PC-3 (cell line): ENCODE measurements around the gene ENOX2. TPM values are rescaled to one million over a fixed set of nuclear protein-coding genes. Genes with fewer than 3 reads are reported as not detected.

Experiments
- ATAC-seq: fragments of 200-7000 bp; cut with Tn5 transposase; 2 replicates; pipeline ENCODE4 v1.9.1; 2020; ENCODE audit warnings: mild to moderate bottlenecking, moderate library complexity
- BruUV-seq: library from RNA; stranded (reverse); fragments of 400-500 nt; replicated peaks from 2 replicates; lab custom pipeline; 2021; lab: Mats Ljungman, UMichigan
- CTCF ChIA-PET: fragments of 300-600 bp; sonication (Branson Sonifier 250); formaldehyde crosslinking; loops from one replicate; lab custom pipeline; 2022; ENCODE audit warnings: antibody characterized with exemption; lab: Charles Lee
- POLR2A ChIA-PET: fragments of 300-600 bp; sonication (Branson Sonifier 250); formaldehyde crosslinking; loops from one replicate; lab custom pipeline; 2022; ENCODE audit warnings: antibody characterized with exemption; ENCODE audit not compliant: unreplicated experiment; lab: Charles Lee
- DNase-seq: peaks from one replicate; pipeline ENCODE4 v3.0.0-alpha.2; 2015
- H2AFZ ChIP-seq: fragments of 300-600 bp; sonication (generic); 2 replicates; pipeline ENCODE4 v1.6.0; 2016; ENCODE audit warnings: antibody characterized with exemption, low read length
- H3F3A ChIP-seq: fragments of 300-600 bp; sonication (generic); one replicate; pipeline ENCODE4 v1.6.0; 2017; ENCODE audit warnings: antibody characterized with exemption, low read length, control low read depth, mild to moderate bottlenecking; ENCODE audit not compliant: unreplicated experiment
- H3K27ac ChIP-seq: fragments of 300-600 bp; sonication (generic); 2 replicates; pipeline ENCODE4 v1.5.1; 2016; ENCODE audit warnings: mild to moderate bottlenecking, low read length
- H3K27me3 ChIP-seq: fragments of 300-600 bp; sonication (generic); 2 replicates; pipeline ENCODE4 v1.6.1; 2016; ENCODE audit warnings: low read length, mixed read lengths
- H3K36me3 ChIP-seq: fragments of 300-600 bp; sonication (generic); 2 replicates; pipeline ENCODE4 v1.6.1; 2016; ENCODE audit warnings: low read depth, mixed run types, low read length, mixed read lengths
- H3K4me1 ChIP-seq: fragments of 300-600 bp; sonication (generic); 2 replicates; pipeline ENCODE4 v1.5.1; 2016; ENCODE audit warnings: low read length; ENCODE audit not compliant: insufficient read depth
- H3K4me2 ChIP-seq: fragments of 300-600 bp; sonication (generic); 2 replicates; pipeline ENCODE4 v1.6.0; 2016; ENCODE audit warnings: low read length
- H3K4me3 ChIP-seq: fragments of 300-600 bp; sonication (generic); 2 replicates; pipeline ENCODE4 v1.5.1; 2016; ENCODE audit warnings: mild to moderate bottlenecking, low read length, mixed read lengths
- H3K79me2 ChIP-seq: fragments of 300-600 bp; sonication (generic); 2 replicates; pipeline ENCODE4 v1.6.1; 2017; ENCODE audit warnings: low read length, mixed read lengths
- H3K9ac ChIP-seq: fragments of 300-600 bp; sonication (generic); 2 replicates; pipeline ENCODE4 v1.6.0; 2016; ENCODE audit warnings: mild to moderate bottlenecking, low read length
- H3K9me2 ChIP-seq: fragments of 300-600 bp; sonication (generic); replicated peaks from 2 replicates; pipeline ENCODE4 v1.6.1; 2016; ENCODE audit warnings: mixed run types, low read length, mixed read lengths
- H3K9me3 ChIP-seq: fragments of 300-600 bp; sonication (generic); 2 replicates; pipeline ENCODE4 v1.6.1; 2016; ENCODE audit warnings: low read length, mixed read lengths
- H4K20me1 ChIP-seq: fragments of 300-600 bp; sonication (generic); 2 replicates; pipeline ENCODE4 v1.6.1; 2016; ENCODE audit warnings: low read length, mixed read lengths
- EZH2 ChIP-seq: fragments of 300-600 bp; sonication (generic); IDR thresholded peaks from one replicate; pipeline ENCODE4 v1.6.1; 2017; ENCODE audit warnings: antibody characterized with exemption, mild to moderate bottlenecking, low read length; ENCODE audit not compliant: unreplicated experiment
- EZH2phosphoT487 ChIP-seq: fragments of 300-600 bp; sonication (generic); IDR thresholded peaks from 2 replicates; pipeline ENCODE4 v1.6.1; 2018; ENCODE audit warnings: mild to moderate bottlenecking, antibody characterized with exemption, low read length, borderline replicate concordance
- intact Hi-C: fragments of 100-400 bp; cut with micrococcal nuclease; formaldehyde crosslinking; loops from 2 replicates; pipeline ENCODE4 v1.9.0; 2023
- total RNA-seq: library from RNA; depleted of rRNA; stranded (reverse); fragments of >200 nt; gene quantifications from 2 replicates; pipeline ENCODE4 v1.2.3, GENCODE V29; 2014
- TF ChIP-seq, protein P1 (sequence below): fragments of 300-600 bp; sonication (generic); conservative IDR thresholded peaks from 2 replicates; pipeline ENCODE4 v1.5.1; 2017; ENCODE audit warnings: antibody characterized with exemption, low read depth, mild to moderate bottlenecking, low read length

ENOX2 gene
- total RNA-seq, 1 experiment from 2014 or later: 11.8 TPM

DNA sequence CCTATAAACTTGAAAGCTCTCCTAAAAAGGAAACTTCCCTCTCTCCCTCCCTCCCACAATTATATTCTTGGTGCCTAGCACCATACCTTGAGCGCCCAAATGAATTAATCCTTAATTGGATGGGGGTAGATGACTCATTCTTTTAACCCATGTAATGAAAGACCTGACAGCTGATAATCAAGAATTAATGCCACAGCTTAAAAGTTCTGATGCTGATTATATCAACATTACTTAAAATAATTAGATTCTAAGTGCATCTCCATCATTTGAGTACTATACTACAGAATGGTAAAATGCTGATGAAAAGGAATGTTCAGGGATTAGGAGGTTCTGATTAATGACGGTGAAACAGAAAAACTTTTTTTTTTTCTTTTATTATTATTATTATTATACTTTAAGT is 117.0 kb downstream of the ENOX2 start:
- ChIA-PET POLR2A (no interaction called here), CTCF (no interaction called here)
- H3K4me3 ChIP-seq: no peak overlapping the region
- no peak overlapping the region for H2AFZ ChIP-seq
- no peak overlapping the region for H3K4me2 ChIP-seq
- BruUV-seq: no TSS peak
- no peaks in the 10 kb centered on the region for H3K4me1 ChIP-seq
- no peak overlapping the region for H3K9ac ChIP-seq
- H4K20me1 ChIP-seq: no peaks in the 10 kb centered on the region
- no peaks in the 10 kb centered on the region for H3K27me3 ChIP-seq
- H3K36me3 ChIP-seq: no peaks in the 10 kb centered on the region
- H3K9me2 ChIP-seq: no peaks in the 10 kb centered on the region
- no peaks in the 10 kb centered on the region for H3K9me3 ChIP-seq
- DNase-seq (no peak), ATAC-seq (no peak)
- no peaks in the 10 kb centered on the region for H3K79me2 ChIP-seq
- no peaks in the 10 kb centered on the region for H3F3A ChIP-seq
- H3K27ac ChIP-seq: no peak overlapping the region
- intact Hi-C loops: no loop called here
- TF ChIP-seq, protein P1, sequence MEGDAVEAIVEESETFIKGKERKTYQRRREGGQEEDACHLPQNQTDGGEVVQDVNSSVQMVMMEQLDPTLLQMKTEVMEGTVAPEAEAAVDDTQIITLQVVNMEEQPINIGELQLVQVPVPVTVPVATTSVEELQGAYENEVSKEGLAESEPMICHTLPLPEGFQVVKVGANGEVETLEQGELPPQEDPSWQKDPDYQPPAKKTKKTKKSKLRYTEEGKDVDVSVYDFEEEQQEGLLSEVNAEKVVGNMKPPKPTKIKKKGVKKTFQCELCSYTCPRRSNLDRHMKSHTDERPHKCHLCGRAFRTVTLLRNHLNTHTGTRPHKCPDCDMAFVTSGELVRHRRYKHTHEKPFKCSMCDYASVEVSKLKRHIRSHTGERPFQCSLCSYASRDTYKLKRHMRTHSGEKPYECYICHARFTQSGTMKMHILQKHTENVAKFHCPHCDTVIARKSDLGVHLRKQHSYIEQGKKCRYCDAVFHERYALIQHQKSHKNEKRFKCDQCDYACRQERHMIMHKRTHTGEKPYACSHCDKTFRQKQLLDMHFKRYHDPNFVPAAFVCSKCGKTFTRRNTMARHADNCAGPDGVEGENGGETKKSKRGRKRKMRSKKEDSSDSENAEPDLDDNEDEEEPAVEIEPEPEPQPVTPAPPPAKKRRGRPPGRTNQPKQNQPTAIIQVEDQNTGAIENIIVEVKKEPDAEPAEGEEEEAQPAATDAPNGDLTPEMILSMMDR: no peak

DNA sequence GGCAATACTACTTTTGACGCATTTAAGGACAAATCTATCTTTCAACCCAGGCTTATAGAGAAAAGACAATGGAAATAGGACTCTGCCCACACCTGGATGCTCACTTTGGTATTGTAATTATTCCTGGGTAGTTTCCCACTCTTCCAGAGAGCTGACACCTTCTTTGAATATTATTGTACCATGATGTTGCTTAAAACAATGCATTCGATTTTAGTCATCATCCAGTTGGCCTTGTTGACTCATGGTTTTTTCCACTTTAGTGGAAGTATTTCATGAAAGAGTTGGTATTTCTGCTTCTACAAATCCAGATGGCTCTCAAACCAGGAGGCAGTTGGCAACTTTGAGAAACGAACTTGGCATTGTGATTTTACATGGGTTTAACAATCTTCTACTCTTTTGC is 124.2 kb downstream of the ENOX2 start:
- TF ChIP-seq EZH2 (no peak), EZH2phosphoT487 (no peak)
- TF ChIP-seq, protein P1: no peak
- CTCF ChIA-PET: no interaction called here
- POLR2A ChIA-PET: no interaction called here
- Histone ChIP-seq H2AFZ (no peak overlapping the region), H3K4me3 (no peak overlapping the region), H3K79me2 (no peaks in the 10 kb centered on the region), H3F3A (no peaks in the 10 kb centered on the region), H3K9me2 (no peaks in the 10 kb centered on the region), H3K4me1 (peaks cover 4% of the 10 kb centered on the region), H3K36me3 (no peaks in the 10 kb centered on the region), H3K4me2 (no peak overlapping the region), H3K9me3 (no peaks in the 10 kb centered on the region), H3K9ac (no peak overlapping the region), H3K27me3 (no peaks in the 10 kb centered on the region), H4K20me1 (no peaks in the 10 kb centered on the region), H3K27ac (no peak overlapping the region)
- ATAC-seq (no peak), DNase-seq (no peak)
- intact Hi-C loops: no loop called here
- no TSS peak for BruUV-seq

DNA sequence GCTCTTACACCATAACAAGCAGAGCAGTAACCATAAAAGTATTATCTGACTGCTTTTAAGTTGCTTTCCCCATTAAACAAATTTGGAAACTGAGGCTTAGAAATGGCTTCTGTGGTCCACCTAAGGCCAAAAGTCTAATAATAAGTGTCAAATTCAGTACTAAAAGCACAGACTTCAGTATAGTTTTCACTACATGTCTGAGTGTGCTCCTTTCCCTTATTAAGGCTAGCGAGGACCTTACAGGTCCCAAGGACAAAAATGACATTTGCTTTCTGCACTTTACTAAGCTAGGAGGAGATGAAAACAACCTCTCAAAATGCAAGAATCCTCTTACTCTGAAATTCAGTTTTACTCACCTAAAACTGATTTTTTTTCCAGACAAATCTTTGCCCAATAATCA is 127.2 kb downstream of the ENOX2 start:
- Histone ChIP-seq H2AFZ (no peak overlapping the region), H3K9me2 (no peaks in the 10 kb centered on the region), H3K27me3 (no peaks in the 10 kb centered on the region), H3K27ac (no peak overlapping the region), H3K4me2 (no peak overlapping the region), H4K20me1 (no peaks in the 10 kb centered on the region), H3K9ac (no peak overlapping the region), H3K4me1 (peaks cover 31% of the 10 kb centered on the region), H3K9me3 (no peaks in the 10 kb centered on the region), H3K36me3 (no peaks in the 10 kb centered on the region), H3F3A (peaks cover 15% of the 10 kb centered on the region), H3K79me2 (no peaks in the 10 kb centered on the region), H3K4me3 (no peak overlapping the region)
- no TSS peak for BruUV-seq
- ChIA-PET POLR2A (no interaction called here), CTCF (no interaction called here)
- TF ChIP-seq, protein P1: no peak
- TF ChIP-seq EZH2phosphoT487 (no peak), EZH2 (no peak)
- DNase-seq (no peak), ATAC-seq (no peak)
- intact Hi-C loops: no loop called here
